GM19397 (cell line): ENCODE data around the gene NBAS.

Source experiments
- ATAC-seq: cut with Tn5 transposase; IDR thresholded peaks from one replicate; pipeline ENCODE4 v1.9.1; 2021; ENCODE audit warnings: mild to moderate bottlenecking, moderate library complexity; ENCODE audit not compliant: unreplicated experiment

The NBAS gene

DNA sequence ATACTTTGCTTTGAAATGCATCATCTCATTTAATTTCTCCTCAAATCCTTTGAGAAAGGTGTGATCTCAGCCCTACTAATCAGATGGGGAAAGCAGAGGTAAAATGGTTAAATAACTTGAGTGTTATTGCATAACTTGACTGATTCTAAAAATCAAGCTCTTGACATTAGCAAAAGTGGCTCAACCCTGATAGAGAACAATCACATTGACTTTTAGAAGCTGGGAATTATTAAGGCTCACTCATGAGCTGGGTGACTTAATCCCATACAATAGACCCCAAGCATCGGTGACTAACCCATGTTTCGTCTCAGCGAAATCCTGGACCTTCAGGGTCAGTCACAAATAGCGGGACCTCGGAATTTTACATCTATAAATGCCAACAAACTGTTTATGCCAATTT is 378.9 kb downstream of the NBAS start:
- ATAC-seq: no peak

DNA sequence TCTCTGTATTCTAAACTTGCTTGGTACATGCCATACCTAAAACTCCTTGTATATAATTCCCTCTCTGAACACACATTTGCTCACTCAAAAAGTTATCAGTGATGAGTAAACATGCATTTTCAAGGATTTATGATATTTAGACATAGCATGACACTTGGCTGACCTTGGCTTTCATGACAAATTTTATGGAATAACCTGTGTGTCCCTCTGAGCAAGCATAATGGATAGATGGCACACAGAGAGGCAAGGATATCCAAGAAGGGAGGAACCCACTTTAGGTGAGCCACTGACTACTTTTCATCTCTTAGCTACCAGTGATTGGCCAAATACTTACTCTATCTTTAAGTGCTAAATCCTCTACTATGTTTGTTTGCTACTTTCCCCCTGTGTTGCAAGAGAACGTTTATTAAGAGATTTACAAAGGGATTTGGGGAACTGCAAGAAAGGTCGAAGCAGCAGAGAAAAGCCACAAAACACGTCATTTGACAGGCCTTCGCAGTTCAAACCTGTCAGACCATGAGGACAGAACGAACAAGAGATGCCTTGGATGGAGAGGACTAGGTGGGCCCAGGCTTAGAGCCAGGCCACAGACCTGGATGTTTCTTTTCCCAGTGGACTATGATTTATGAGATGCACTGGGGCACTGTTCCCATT is 379.9 kb downstream of the NBAS start:
- ATAC-seq: no peak

DNA sequence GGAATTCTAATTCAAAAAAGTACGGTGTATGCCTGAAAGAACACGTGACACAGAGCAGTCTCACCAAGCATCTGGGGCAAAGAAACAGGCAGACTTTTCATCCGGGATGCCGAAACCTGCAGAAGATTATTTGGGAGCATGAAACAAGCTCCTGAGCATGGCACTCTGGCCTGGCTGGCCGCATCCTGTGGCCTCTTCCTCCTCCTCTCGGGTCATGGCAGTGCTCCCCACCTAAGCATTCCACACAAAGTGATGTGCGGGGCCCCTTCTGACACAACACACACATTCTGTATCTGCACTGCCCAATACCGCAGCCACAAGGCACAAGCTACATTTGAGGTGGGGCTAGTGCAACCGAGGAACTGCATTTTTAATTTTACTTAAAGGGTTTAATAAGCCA is 380.8 kb downstream of the NBAS start:
- ATAC-seq: no peak

DNA sequence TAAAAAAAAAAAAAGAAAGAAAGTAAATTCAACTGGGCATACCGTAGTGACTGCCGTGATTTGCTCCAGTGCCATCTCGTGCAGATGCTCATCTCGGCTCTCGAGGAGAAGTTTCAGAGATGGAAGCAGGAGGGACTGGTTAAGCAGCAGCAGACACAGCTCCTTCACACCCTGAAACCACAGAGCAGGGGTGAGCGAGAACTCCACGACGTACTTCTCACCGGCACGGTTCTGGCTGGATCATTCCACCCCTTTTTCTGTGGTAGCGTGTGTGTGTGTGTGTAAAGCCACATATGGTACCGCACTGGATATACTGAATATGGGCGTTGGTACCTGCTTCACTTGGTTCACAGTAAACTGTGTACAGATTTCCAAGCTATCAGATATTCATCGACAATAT is 382.2 kb downstream of the NBAS start:
- no peak for ATAC-seq

DNA sequence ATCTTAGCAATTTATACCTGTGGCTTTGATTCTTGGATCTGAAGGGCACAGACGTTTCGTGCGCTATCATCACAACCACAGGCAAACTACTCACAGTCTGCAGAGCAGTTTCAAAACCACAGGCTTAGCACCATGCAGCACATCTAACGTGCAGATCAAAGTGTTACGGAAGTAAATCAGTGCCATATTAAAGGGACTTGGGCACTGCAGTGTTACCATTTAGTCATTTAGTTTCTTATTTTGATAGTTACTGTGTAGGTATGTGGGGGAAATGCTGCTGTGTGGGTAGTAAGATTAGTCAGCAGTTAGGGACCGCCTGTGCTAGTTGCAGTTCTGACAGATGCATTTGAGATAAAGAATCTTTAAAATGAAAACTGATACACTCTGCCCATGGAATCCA is 384.0 kb downstream of the NBAS start:
- ATAC-seq: peak; percentile 97

DNA sequence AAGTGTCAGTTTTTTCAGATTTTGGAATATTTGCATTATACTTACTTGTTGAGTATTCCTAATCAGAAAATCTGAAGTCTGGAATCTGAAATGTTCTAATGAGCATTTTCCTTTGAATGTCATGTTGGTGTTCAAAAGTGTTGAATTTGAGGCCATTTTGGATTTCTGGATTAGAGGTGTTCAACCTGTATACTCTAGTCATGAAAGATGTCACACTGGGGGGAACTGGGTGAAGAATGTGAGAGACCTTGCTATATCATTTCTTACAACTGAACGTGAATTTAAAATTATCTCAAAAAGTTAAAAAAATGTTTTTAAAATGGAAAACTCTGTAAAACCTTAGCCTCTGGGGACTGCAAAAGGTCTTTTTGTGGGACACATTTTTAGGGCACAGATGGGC is 384.5 kb downstream of the NBAS start:
- ATAC-seq: no peak

DNA sequence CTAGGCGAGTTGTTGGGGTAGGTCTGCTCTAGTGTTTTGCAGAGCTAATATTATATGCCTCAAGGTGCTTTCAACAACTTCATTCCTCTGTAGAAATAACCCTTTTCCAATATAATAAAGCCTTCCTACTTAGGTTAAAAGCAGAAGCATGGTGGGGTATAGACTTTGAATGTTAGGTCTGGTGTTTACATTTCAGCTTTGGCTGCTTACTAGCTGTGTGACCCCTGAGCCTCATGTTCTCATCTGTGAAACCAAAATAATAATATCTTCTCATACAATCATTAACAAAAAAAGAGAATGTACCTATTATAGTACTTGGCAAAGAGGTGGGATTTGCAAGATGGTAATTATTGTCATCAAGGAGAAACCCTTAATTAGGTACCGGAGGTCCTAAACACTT is 386.6 kb downstream of the NBAS start:
- no peak for ATAC-seq

DNA sequence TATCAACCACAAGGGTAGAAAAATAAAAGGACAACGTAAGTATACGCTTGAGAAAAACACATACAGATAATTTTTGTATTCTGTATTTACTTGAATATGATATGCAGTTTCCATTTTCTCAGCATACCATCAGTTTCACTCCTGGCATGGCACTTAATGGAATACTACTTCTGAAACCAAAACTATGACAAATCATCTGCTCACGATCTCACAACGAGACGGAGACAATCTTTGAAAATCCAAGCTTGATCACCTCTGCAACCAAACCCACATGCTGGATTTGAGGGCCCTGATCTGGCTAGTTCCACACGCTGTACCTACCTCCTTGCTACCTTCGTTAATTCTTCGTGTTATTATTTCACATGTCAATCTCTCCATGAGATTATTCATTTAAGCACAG is 387.6 kb downstream of the NBAS start:
- no peak for ATAC-seq

DNA sequence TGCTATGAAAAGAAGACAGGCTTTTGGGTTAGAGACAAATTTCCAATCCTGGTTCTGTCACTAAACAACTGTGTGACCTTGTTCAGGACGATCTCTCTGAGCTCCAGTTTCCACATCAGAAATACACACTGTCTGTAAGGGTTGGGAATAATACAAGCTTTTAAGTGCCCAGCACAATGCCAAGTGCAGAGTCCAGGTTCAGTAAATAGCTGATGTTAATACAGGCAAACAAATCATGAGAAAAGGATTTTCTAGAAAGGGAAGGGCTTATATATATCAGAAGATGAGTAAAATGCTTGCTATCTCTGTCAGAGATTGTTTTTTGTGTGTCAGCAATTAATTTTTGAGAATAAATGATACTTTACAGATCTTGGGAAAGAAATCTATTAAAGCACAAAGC is 388.3 kb downstream of the NBAS start:
- ATAC-seq: no peak

DNA sequence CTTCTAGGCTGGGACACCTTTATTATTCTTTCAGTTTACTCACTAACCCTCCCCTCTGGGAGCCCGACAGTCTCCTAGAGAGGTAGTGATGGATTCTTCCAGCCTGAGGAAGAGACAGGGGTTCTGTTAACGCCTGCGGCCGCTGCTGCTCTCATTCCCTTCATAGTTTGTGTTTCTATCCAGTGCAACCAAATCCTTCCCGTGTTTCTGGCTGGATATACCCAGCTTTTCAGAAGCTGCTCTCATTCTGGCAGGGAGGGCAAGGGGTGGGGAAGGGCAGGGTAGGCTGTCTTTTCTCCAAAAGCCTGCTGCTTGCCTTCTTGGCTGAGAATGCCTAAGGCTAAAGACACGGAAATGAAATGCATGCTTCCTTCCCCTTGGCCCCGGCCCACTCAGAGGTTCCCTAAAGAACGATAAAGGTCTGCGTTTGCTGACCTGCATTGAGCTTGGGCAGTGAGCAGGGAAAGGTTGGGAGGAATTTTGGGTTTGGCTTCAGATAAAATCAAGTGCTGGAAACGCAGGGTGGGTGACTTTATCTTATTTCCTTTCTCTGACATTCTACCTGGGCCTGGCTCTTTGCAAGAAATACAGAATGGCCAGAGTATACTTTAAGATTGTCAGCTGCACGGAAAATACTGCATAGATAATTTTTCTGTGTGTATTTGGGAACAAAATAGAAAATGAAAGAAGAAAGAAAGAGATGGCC is 390.9 kb downstream of the NBAS start:
- no peak for ATAC-seq

DNA sequence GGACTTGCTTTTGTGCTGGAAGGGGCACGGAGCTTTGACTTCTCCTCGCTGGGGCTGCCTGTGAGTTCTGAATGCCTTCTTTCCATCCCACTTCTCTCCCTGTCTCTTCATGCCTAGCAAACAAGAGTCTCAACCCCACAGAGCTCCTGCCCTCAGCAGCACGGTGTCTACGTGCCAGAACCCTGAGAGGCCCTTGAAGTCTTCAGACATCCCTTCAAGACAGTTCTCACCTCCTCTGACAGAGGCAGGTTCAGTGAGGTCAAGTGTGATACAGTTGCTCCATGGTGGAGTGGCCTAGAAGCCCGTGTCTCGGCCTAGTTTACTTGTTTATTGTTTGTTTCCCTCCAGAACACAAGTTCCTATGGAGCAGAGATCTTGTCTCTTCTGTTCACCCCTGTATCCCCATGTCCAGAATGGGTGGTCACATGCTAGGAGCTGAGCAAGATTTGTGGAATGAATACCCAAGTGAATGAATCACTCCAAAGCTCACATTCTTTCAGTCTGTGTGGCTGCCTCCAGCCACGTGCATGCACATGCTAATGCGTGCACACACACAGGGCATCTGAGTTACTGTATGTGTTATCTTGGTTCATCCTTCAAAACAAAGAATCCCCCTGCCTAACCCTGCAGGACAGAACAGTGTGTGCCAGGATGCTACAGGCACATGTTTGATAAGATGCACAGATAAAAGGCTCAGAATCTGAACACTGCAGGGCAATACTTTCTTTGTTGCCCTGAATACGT is 391.6 kb downstream of the NBAS start:
- ATAC-seq: no peak

DNA sequence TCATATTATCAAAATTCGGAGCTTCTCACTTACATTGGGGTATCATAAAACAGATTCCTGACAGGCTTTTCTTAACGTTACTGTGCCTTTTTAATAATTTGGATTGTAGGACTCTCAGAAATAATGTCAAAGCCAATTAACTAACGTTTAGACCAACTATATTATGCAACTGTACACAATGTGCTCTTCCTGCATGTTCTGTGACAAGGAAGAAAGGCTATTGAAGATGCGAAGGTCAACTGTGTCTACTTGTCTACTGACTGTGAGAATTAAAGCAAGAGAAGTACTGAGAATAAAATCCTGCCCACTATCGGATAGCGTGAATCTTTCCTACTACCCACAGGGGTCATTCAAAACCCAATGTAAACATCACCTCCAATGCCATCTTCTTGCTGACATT is 393.0 kb downstream of the NBAS start:
- no peak for ATAC-seq

DNA sequence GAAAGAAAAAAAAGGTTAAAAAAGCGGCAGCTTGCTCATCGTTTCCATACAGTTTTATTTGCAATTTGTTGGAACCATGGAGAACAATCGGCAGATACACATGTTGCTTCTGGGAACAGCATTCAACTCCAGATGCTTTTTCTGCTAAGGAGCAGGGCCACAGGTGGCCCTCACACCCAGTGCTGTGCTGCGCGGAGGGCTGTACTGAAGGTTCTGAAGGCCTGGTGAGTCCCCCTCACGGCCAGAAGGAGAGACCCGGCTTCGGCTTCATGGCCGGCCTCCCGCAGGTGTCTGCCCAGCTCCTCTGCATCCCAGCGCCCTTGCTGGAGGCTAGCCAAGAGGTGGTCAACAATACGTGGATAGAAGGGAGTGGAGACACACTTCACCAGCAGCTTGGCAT is 394.3 kb downstream of the NBAS start:
- ATAC-seq: no peak

DNA sequence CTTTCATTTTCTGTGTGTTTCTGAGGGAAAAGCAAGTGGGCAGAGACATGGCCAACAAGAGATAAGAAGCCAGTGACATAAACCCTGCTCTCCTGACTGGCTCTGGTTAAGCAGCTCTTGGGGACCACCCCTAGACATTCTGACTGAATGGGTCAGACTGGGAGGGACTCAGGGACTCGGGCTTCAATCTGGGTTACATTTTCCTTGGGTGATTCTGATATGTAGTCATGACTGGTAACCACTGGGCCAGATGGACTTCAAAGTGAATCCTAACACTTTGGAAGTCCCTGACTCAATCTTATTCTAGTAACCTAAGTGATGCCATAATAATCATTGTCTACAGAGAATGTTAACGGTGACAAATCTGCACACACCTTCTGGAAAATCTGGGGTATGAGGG is 397.8 kb downstream of the NBAS start:
- ATAC-seq: no peak

DNA sequence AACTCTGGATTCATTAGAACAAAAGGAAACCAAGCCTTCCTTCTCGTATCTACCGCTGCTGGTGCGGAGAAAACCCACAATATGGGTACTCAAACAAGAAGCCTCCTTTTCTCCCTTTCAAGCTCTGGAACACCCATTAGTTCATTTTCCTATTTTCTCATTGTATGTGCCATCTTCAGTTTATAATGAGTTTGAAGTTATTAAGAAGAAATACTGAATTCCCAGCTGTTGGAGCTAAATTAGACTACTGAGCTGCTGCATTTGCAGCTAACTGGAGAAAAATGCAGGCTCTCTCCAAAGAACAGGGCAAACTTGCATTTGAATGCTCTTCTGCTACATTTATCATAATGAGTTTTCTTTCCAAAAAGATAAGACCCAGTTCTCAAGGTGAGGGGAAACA is 398.5 kb downstream of the NBAS start:
- no peak for ATAC-seq

DNA sequence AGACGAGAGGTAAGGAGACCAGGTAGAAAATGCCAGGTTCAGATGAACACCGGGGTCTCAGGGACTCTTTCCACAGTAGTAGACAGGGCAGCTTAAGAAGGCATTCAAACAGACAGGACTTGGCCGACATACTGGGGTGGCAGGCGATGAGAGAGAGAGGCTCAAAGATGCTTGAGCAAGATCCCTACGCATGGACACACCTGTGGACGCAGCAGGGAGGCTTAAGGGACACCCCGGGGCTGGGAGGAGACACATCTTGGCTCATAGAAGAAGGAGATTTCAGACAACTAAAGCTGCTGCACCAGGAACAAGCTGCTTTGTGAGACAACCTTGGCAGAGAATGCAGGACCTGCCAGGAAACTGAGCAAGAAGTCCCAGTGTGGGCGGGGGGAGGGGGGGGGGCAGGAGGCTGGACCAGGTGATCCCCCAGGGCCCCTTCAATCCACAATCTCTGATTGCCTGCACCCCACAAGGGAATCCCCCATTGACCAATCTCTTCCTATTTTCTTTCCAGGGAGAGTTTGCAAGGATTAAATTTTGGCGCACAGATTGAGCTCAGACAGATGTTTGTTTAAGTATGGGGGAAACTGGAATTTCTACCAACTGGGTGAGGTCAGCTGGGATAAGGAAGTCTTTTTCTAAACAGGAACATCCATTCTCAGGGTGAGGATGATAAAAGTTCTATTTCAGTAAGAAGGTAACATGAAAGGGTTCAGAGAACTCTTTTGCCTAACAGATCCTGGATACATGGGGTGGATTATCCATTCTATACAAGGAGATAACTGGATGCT is 400.7 kb downstream of the NBAS start:
- ATAC-seq: no peak

DNA sequence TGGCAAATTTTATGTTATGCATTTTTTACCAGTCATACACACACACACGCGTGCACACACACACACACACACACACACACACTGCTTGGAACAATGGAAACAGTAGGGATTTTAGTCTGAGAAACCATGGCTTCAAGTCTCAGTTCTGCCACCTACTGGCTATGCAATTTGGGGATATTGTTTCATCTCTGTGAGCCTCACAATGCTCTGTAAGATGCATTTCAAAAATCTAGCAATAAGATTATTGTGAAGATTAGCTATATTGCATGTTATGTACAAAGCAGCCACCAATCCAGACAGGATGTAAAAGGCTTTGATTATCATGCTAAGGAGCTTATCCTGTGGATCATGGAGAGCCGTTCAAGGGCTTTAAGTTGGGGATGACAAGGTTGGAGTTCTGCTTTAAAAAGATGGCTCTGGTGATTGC is 401.4 kb downstream of the NBAS start:
- no peak for ATAC-seq

DNA sequence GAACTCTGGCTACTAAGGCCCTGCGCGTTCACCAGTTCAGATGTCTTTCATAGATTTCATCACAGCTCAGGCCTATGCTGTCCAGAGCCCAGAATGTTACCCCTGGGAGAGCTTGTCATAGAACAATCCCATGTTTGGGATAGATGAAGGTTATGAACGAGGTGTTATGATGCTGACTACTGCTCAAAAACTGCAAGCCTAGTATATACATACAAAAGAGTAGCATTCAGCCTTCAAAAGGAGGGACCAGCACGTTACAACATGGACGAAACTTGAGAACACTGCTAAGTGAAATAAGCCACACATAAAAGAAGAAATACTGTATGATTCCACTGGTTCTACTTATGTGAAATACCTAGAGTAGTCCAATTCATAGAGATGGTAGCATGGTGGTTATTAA is 401.9 kb downstream of the NBAS start:
- no peak for ATAC-seq

DNA sequence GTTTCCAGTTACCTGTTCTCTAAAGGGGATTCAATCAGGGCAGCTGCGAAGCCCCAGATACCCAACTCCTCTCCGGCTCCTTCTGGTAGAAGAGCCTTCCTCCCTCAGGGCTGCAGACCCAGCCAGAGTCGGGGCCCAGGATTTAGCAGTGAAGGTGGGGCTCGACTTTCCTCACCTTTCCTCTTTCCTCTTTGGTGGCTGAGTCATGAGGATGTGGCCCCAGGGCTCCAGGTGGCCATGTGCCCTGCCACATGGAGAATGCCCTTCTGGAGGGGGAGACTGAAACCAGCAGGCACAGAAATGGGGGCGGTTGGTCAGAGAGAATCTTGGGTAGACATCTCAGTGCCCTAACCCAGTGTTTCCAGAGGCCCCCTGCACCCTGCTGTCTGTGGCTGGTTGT is 402.6 kb downstream of the NBAS start:
- ATAC-seq: no peak

DNA sequence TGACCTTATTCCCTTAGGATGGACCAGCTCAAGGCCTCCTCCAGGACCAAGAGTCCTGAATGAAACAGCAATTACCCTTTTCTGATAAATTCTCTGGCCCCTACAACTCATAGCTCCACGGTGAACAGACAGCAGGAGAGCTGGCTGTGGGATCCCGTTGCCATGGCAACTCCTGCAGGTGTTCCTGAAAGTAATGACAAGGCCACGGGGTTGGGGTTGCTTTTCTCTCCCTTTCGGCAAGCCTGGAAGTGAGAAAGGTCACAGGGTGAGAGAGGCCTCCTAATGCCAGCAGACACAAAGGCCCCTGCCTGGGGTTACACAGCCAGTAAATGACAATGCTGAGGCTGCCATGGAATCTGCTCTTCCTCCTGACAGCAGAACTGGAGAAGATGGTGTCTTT is 403.0 kb downstream of the NBAS start:
- ATAC-seq: no peak

DNA sequence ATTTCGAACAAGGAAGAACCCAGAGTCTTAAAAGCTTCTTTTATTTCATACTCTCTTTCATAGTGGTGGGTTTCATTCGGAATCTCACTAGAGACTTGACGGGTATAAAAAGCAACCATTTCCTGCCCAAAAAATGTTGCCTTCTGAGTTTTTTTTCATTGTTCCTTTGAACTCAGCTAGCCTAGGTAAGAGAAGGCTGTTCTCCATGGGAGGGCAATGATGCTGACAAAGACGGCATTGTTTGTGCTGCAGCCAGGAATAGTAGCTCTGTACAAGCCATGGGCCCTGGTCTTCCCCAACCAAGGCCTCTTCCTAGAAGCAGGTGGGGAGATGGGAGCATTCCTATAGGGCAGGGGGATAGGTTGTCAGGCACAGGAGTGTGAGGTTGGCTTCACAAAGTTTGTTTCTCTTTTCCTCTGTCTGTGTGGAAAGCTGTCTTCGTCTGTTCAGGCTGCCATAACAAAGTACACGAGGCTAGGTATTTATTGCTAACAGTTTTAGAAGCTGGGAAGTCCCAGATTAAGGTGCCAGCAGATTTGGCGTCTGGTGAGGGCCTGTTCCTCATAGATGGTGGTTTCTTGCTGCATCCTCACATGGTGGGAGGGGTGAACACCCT is 405.1 kb downstream of the NBAS start:
- no peak for ATAC-seq
